ENCODE measurements around the gene TLL2.

Gene TLL2

GRCh38 chr10:96337106-96337505 is 176.6 kb downstream of the TLL2 start:
- Histone ChIP-seq H2AFZ (ENCODE audit: low read depth, low read length) (no peak overlapping the region), H3K9me3 (ENCODE audit: insufficient read depth, low read length, severe bottlenecking) (no peaks in the 10 kb centered on the region), H3K79me2 (ENCODE audit: insufficient read depth, low read length) (no peaks in the 10 kb centered on the region), H3K4me1 (ENCODE audit: insufficient read depth, low read length) (peaks cover 31% of the 10 kb centered on the region), H3K4me2 (ENCODE audit: insufficient read depth, low read length) (no peak overlapping the region), H3K27me3 (ENCODE audit: insufficient read depth, low read length, poor library complexity) (no peaks in the 10 kb centered on the region), H3K27ac (ENCODE audit: low read length) (no peak overlapping the region), H3K9ac (ENCODE audit: low read depth, low read length) (no peak overlapping the region), H3K36me3 (ENCODE audit: insufficient read depth, low read length) (peaks cover 85% of the 10 kb centered on the region), H4K20me1 (ENCODE audit: insufficient read depth, low read length) (no peaks in the 10 kb centered on the region), H3K4me3 (ENCODE audit: low read depth in 1 of 2, low read length in 2 of 2) (no peak overlapping the region)
- TF ChIP-seq CTCF (IDR thresholded peaks at IDR 0.05; ENCODE audit: borderline replicate concordance, extremely low read depth, low read length, poor library complexity, severe bottlenecking) (no peak), EZH2 (IDR thresholded peaks at IDR 0.05; ENCODE audit: borderline replicate concordance, low read depth, low read length, severe bottlenecking) (no peak)
- no peak for ATAC-seq (ENCODE audit: insufficient read depth, low read depth)
- no peak for DNase-seq

GRCh38 chr10:96334616-96335526 is 178.9 kb downstream of the TLL2 start:
- no peak overlapping the region for H3K4me2 ChIP-seq (ENCODE audit: insufficient read depth, low read length)
- no peaks in the 10 kb centered on the region for H4K20me1 ChIP-seq (ENCODE audit: insufficient read depth, low read length)
- ATAC-seq (ENCODE audit: insufficient read depth, low read depth), result no peak
- no peak overlapping the region for H3K9ac ChIP-seq (ENCODE audit: low read depth, low read length)
- H3K36me3 ChIP-seq (ENCODE audit: insufficient read depth, low read length), result peaks cover 90% of the 10 kb centered on the region
- no peak overlapping the region for H3K4me3 ChIP-seq (ENCODE audit: low read depth in 1 of 2, low read length in 2 of 2)
- TF ChIP-seq CTCF (IDR thresholded peaks at IDR 0.05; ENCODE audit: borderline replicate concordance, extremely low read depth, low read length, poor library complexity, severe bottlenecking), result peak; percentile 79
- no peak for TF ChIP-seq EZH2 (IDR thresholded peaks at IDR 0.05; ENCODE audit: borderline replicate concordance, low read depth, low read length, severe bottlenecking)
- no peaks in the 10 kb centered on the region for H3K79me2 ChIP-seq (ENCODE audit: insufficient read depth, low read length)
- H3K27me3 ChIP-seq (ENCODE audit: insufficient read depth, low read length, poor library complexity), result no peaks in the 10 kb centered on the region
- H3K4me1 ChIP-seq (ENCODE audit: insufficient read depth, low read length), result peaks cover 44% of the 10 kb centered on the region
- H3K9me3 ChIP-seq (ENCODE audit: insufficient read depth, low read length, severe bottlenecking), result no peaks in the 10 kb centered on the region
- H2AFZ ChIP-seq (ENCODE audit: low read depth, low read length), result no peak overlapping the region
- peak overlapping the region; percentile 41 for H3K27ac ChIP-seq (ENCODE audit: low read length)
- no peak for DNase-seq

- Histone ChIP-seq H4K20me1 (ENCODE audit: insufficient read depth, low read length) (no peaks in the 10 kb centered on the region), H3K27me3 (ENCODE audit: insufficient read depth, low read length, poor library complexity) (no peaks in the 10 kb centered on the region), H3K9ac (ENCODE audit: low read depth, low read length) (no peak overlapping the region), H3K79me2 (ENCODE audit: insufficient read depth, low read length) (no peaks in the 10 kb centered on the region), H2AFZ (ENCODE audit: low read depth, low read length) (no peak overlapping the region), H3K4me2 (ENCODE audit: insufficient read depth, low read length) (no peak overlapping the region; the same call in 1 of the 2 replicates), H3K36me3 (ENCODE audit: insufficient read depth, low read length) (peaks cover 94% of the 10 kb centered on the region), H3K27ac (ENCODE audit: low read length) (peak overlapping the region; percentile 62), H3K9me3 (ENCODE audit: insufficient read depth, low read length, severe bottlenecking) (no peaks in the 10 kb centered on the region), H3K4me3 (ENCODE audit: low read depth in 1 of 2, low read length in 2 of 2) (no peak overlapping the region), H3K4me1 (ENCODE audit: insufficient read depth, low read length) (peaks cover 40% of the 10 kb centered on the region)
- ATAC-seq (ENCODE audit: insufficient read depth, low read depth) (peak; percentile 83), DNase-seq (no peak)
- TF ChIP-seq CTCF (IDR thresholded peaks at IDR 0.05; ENCODE audit: borderline replicate concordance, extremely low read depth, low read length, poor library complexity, severe bottlenecking) (no peak), EZH2 (IDR thresholded peaks at IDR 0.05; ENCODE audit: borderline replicate concordance, low read depth, low read length, severe bottlenecking) (no peak)
Observed at GRCh38 chr10:96333101-96333500, 180.6 kb downstream of the TLL2 start.
